ENCODE data around the gene CSGALNACT2.
A peak's percentile ranks its signal among the peaks of the same experiment; 100 is the strongest.

Gene CSGALNACT2

DNA sequence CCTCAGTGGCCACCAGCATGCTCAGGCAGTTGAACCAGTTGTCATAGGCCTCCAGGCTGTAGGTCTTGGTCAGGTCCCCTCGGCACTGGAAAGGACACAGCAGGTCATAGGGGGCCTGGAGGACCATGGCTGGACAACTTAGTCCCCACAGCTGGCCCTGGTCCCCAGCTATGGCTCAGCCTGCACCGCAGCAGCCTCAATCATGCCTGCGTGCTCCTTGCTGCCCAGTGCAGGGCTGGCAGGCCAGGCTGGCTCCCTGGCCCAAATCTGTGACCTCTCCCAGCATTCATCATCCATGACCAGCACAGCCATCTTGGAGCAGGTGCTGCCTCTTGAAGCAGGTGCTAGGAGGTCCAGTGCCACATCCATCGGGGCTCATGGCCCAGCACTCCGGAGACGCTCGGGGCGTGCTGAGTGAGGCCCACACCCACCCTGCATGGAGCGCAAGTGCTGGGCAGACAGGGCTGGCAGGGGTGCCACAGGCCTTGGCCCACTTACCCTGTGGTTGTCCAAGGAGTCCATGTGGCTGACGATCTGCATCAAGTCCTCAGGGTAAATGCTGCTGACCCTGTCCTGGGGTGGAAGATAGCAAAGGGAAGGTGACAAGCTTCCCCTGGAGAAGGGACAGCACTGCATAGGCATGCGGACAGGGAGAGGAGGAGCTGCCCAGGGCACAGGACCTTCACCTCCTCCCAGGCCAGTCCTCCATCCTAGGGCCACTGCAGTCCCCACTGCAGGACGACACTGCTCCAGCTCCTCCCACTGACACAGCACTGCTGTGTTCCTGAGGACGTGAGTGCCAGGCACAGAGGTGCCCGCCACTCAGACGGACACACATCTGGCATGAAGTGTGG lies 61.7 kb downstream of the CSGALNACT2 start:
- in situ Hi-C loops (cut with HindIII; ENCODE audit: low pct_unique_long_range_greater_than_20kb, low sequenced_read_pairs) = no loop called here
- DNase-seq (ENCODE audit: low read depth in 1 of 2, low spot score in 1 of 2) = no peak
- TF ChIP-seq JUND (IDR thresholded peaks at IDR 0.05; ENCODE audit: low read depth) = no peak

GRCh38 chr10:43200538-43201390 lies 62.5 kb downstream of the CSGALNACT2 start:
- in situ Hi-C loops (cut with HindIII; ENCODE audit: low pct_unique_long_range_greater_than_20kb, low sequenced_read_pairs) = no loop called here
- TF ChIP-seq JUND (IDR thresholded peaks at IDR 0.05; ENCODE audit: low read depth) = no peak
- no peak for DNase-seq (ENCODE audit: low read depth in 1 of 2, low spot score in 1 of 2)

DNA sequence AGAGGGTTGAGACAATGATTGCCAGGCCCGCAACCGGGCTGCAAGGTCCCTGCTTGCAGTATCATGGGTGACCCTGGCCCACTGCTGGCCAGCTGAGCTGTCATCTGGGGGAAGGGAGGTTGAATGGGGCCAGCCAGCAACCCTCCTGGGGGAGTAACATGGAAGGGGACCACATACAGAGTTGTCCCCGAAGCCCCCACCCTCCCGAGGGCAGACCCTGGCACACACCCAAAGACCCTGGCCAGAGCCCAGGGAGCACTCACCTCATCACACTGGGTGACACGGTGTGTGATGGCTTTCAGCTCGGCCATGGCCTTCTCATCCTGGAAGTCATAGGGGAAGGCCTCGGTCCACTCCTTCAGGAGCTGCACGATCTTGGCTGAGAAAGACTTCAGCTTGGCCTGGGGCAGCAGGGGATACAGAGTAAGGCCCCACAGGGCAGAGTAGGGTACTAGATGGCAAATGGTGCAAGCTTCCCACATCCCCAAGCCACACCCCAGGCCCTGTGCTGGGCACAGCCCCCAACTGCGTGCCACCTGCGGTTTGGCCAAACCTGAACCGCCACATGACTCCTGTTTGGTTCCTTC lies 63.4 kb downstream of the CSGALNACT2 start:
- in situ Hi-C loops (cut with HindIII; ENCODE audit: low pct_unique_long_range_greater_than_20kb, low sequenced_read_pairs) = no loop called here
- no peak for DNase-seq (ENCODE audit: low read depth in 1 of 2, low spot score in 1 of 2)
- no peak for TF ChIP-seq JUND (IDR thresholded peaks at IDR 0.05; ENCODE audit: low read depth)

- DNase-seq (ENCODE audit: low read depth in 1 of 2, low spot score in 1 of 2) = no peak
- in situ Hi-C loops (cut with HindIII; ENCODE audit: low pct_unique_long_range_greater_than_20kb, low sequenced_read_pairs) = no loop called here
- no peak for TF ChIP-seq JUND (IDR thresholded peaks at IDR 0.05; ENCODE audit: low read depth)
Measured at GRCh38 chr10:43202224-43202656, 64.0 kb downstream of the CSGALNACT2 start.

- in situ Hi-C loops (cut with HindIII; ENCODE audit: low pct_unique_long_range_greater_than_20kb, low sequenced_read_pairs) = no loop called here
- no peak for DNase-seq (ENCODE audit: low read depth in 1 of 2, low spot score in 1 of 2)
- TF ChIP-seq JUND (IDR thresholded peaks at IDR 0.05; ENCODE audit: low read depth) = no peak
Measured at GRCh38 chr10:43202657-43203447, 64.6 kb downstream of the CSGALNACT2 start.

GRCh38 chr10:43203448-43204041 lies 65.3 kb downstream of the CSGALNACT2 start:
- no peak for TF ChIP-seq JUND (IDR thresholded peaks at IDR 0.05; ENCODE audit: low read depth)
- peak; percentile 90 for DNase-seq (ENCODE audit: low read depth in 1 of 2, low spot score in 1 of 2)
- in situ Hi-C loops (cut with HindIII; ENCODE audit: low pct_unique_long_range_greater_than_20kb, low sequenced_read_pairs) = no loop called here

GRCh38 chr10:43204042-43204942 lies 66.0 kb downstream of the CSGALNACT2 start:
- in situ Hi-C loops (cut with HindIII; ENCODE audit: low pct_unique_long_range_greater_than_20kb, low sequenced_read_pairs) = no loop called here
- DNase-seq (ENCODE audit: low read depth in 1 of 2, low spot score in 1 of 2) = peak in 1 of 2 experiments; percentile 76
- no peak for TF ChIP-seq JUND (IDR thresholded peaks at IDR 0.05; ENCODE audit: low read depth)

- in situ Hi-C loops (cut with HindIII; ENCODE audit: low pct_unique_long_range_greater_than_20kb, low sequenced_read_pairs) = no loop called here
- DNase-seq (ENCODE audit: low read depth in 1 of 2, low spot score in 1 of 2) = peak; percentile 60 to 76
- TF ChIP-seq JUND (IDR thresholded peaks at IDR 0.05; ENCODE audit: low read depth) = no peak
Measured at GRCh38 chr10:43204943-43205671, 66.9 kb downstream of the CSGALNACT2 start.

DNA sequence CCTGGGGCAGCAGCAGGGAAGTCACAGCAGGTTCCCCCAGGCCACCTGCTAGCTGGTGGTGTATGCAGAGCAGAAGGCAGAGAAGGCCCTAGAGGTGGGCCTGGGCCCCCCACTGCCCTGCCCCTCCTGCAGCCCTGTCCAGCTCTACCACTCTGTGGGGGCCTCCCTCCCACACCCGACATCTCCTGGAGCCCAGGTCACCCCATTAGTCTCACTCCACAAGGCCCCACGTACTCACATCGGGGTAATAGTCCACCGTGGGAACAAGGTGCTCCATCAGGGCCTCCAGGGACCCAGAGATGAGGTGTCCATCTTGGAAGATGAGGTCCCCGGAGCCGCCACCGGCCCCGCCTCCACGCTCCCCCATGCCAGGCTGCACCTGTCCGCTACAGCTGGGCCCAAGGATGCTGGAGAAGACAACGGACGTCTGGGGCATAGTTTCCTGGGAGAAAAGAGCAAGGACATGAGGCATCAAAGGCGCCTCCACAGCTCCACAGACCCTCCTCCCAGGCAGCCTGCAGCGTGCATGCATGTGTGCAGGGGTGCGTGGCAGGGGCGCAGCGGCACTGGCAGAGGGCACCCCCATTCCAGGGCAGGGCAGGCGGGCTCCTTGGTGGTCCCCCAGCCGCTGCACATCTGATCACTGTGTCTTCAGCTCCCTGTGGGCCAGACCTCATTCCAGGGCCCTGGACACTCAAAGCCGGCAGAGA lies 67.6 kb downstream of the CSGALNACT2 start:
- in situ Hi-C loops (cut with HindIII; ENCODE audit: low pct_unique_long_range_greater_than_20kb, low sequenced_read_pairs) = no loop called here
- DNase-seq (ENCODE audit: low read depth in 1 of 2, low spot score in 1 of 2) = no peak
- TF ChIP-seq JUND (IDR thresholded peaks at IDR 0.05; ENCODE audit: low read depth) = no peak
